ENCODE results near the gene PHF2.

The PHF2 gene

GRCh38 chr9:93567271-93567959 lies 9.0 kb upstream of the PHF2 start:
- peak overlapping the region; percentile 85 for H3K27ac ChIP-seq

GRCh38 chr9:93568169-93568568 lies 8.2 kb upstream of the PHF2 start:
- TF ChIP-seq ZFX (IDR thresholded peaks at IDR 0.05; ENCODE audit: borderline replicate concordance) (no peak), CTCF (IDR thresholded peaks at IDR 0.05) (no peak)
- H3K27ac ChIP-seq, result peak overlapping the region; percentile 85; the same call in 1 of the 2 replicates

More at GRCh38 chr9:93567271-93567959, 9.0 kb upstream of the PHF2 start:
- TF ChIP-seq ZFX (IDR thresholded peaks at IDR 0.05; ENCODE audit: borderline replicate concordance) (no peak), CTCF (IDR thresholded peaks at IDR 0.05) (no peak)

- H3K27ac ChIP-seq, result no peak overlapping the region
- TF ChIP-seq CTCF (IDR thresholded peaks at IDR 0.05), result no peak
- no peak for TF ChIP-seq ZFX (IDR thresholded peaks at IDR 0.05; ENCODE audit: borderline replicate concordance)
Measured at GRCh38 chr9:93569621-93570174, 6.7 kb upstream of the PHF2 start.

- TF ChIP-seq CTCF (IDR thresholded peaks at IDR 0.05), result no peak
- no peak for TF ChIP-seq ZFX (IDR thresholded peaks at IDR 0.05; ENCODE audit: borderline replicate concordance)
- no peak overlapping the region for H3K27ac ChIP-seq
Measured at GRCh38 chr9:93572221-93572620, 4.2 kb upstream of the PHF2 start.

GRCh38 chr9:93572636-93573515 lies 3.5 kb upstream of the PHF2 start:
- TF ChIP-seq ZFX (IDR thresholded peaks at IDR 0.05; ENCODE audit: borderline replicate concordance) (no peak), CTCF (IDR thresholded peaks at IDR 0.05) (no peak)

GRCh38 chr9:93573516-93573828 lies 2.9 kb upstream of the PHF2 start:
- TF ChIP-seq ZFX (IDR thresholded peaks at IDR 0.05; ENCODE audit: borderline replicate concordance), result no peak
- no peak for TF ChIP-seq CTCF (IDR thresholded peaks at IDR 0.05)
- H3K27ac ChIP-seq, result no peak overlapping the region

More at GRCh38 chr9:93572636-93573515, 3.5 kb upstream of the PHF2 start:
- no peak overlapping the region for H3K27ac ChIP-seq
